HG03442 (cell line): ENCODE data around the gene POMT1.
"Not testable (repeated sequence)": the region's sequence is repeated elsewhere in the genome, so short reads cannot be mapped to it uniquely, and the experiment has no call there.

Experiments used
- ATAC-seq: cut with Tn5 transposase; IDR thresholded peaks from one replicate; pipeline ENCODE4 v1.9.1; 2021; ENCODE audit warnings: mild to moderate bottlenecking, moderate library complexity; ENCODE audit not compliant: unreplicated experiment

The POMT1 gene

DNA sequence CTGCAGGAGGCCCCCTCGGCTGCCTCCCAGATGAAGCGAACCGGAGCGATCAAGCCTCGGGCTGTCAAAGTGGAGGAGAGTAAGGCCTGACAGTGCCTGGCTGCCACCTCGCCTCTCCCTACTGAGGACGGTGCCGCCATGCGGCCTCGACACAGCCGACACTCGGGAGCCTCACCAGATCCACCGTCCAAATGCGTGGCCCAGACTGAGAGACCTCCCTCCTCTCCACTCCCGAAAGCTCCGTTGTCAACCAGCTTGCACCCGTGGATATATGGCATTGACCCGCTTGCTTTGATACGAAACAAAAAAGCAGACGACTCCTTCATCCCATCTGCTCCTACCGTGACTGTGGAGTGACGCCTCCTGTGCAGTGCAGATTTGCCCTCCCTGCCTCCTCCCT lies 6.9 kb upstream of the POMT1 start:
- ATAC-seq, result no peak

DNA sequence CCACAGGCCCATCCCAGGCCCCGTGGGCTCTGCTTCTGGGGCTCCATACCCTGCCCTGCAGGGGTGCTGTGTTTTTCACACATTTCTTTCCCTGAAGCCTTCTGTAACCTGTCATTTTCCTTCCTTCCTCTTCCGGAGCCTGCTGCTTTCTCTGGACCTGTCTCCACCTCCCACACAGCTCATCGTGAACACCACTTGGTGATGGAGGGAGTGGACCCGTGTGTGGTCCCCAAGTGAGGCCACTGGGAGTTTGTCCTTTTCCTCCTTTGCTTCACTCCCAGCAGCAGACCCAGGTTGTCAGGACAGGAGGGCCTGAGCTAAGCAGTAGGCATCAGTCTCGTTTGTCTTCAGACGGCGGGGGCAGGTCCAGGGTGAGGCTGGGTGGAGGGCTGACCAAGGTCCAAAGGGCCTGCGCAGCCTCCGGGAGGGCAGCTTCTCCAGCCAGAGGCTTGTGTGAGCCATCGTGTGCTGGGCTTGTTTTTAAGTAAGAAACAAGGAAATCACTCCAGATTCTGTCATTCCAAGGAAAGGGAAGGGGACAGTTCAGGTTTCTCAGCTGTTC lies 5.8 kb upstream of the POMT1 start:
- ATAC-seq, result no peak

DNA sequence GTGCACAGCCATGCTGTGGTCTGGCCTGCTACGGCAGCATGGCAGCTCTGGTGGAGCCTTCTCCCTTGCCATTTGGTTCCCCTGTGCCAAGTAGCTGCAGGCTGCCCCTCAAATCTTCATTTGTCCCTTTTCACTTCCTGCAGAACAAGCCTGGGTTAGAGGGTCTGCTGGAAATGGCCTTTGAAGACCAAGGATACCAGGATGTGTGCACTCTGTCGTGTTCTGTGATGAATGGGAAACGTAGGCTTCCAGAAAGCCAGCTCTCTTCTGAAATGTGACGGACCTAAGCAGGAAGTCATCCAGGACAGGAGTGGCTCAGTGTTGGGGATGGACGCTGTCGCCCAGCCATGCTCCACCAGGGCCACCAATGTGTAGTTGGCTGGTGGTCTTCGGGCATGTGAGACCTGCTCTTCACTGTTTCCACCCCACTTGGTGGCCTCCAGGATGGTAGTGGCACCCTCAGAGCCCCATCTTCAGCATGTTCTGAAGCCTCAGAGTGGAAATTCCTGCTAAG lies 3.4 kb upstream of the POMT1 start:
- no peak for ATAC-seq

DNA sequence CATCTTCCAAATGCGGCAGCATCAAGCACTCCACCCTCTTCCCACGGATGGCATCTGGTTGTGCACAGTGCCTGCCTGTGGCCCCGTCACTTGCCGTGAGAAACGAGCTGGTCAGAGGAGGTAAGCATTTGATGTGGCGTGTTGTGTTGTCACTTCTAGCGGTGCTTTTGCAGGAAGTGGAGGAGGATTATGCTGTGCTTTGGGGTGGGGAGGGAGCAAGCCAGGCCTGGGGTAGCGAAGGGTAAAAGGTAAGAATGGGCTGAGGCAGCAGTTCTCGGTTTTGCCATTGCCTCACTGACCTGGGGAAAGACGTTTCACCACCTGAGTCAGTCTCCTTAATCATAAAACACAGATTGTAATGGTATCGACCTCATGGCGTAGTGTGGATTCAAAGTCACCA lies 2.3 kb upstream of the POMT1 start:
- no peak for ATAC-seq

- ATAC-seq, result no peak
Measured at GRCh38 chr9:131500939-131501541, 1.7 kb upstream of the POMT1 start.

- ATAC-seq, result no peak
Measured at GRCh38 chr9:131503626-131504465, 1.1 kb downstream of the POMT1 start.

GRCh38 chr9:131505012-131505411 lies 2.3 kb downstream of the POMT1 start:
- no peak for ATAC-seq

- ATAC-seq, result no peak
Measured at GRCh38 chr9:131511416-131511815, 8.7 kb downstream of the POMT1 start.

GRCh38 chr9:131511880-131512279 lies 9.2 kb downstream of the POMT1 start:
- no peak for ATAC-seq

DNA sequence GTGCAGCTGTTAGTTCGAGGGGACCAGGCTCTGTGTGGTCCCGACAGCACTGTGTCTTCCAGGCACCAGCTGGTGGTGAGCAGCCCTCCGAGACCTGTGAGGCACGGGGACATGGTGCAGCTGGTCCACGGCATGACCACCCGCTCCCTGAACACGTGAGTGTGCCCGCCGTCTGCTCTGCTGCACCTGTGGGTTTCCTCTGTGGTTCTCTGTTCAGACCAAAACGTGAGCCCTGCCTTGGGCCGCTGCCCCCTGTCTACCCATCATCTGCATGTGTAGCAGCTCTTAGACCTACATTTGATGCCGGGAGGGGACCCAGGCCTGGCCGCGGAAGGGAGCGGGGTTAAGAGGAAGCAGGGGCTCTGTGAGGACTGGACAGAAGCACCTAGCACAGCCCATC lies 10.5 kb downstream of the POMT1 start:
- no peak for ATAC-seq

DNA sequence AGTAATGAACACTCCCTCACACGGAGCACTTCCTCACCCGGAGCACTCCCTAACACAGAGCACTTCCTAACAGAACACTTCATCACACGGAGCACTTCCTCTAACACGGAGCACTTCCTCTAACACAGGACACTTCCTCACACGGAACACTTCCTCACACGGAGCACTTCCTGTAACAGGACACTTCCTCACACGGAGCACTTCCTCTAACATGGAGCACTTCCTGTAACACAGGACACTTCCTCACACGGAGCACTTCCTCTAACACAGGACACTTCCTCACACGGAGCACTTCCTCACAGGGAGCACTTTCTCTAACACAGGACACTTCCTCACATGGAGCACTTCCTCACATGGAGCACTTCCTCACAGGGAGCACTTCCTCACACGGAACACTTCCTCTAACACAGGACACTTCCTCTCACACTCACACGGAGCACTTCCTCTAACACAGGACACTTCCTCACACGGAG lies 12.9 kb downstream of the POMT1 start:
- ATAC-seq, result not testable (repeated sequence)

- ATAC-seq, result no peak
Measured at GRCh38 chr9:131516100-131516499, 13.4 kb downstream of the POMT1 start.

- ATAC-seq, result no peak
Measured at GRCh38 chr9:131516930-131517329, 14.2 kb downstream of the POMT1 start.

- no peak for ATAC-seq
Measured at GRCh38 chr9:131517761-131518190, 15.1 kb downstream of the POMT1 start.

DNA sequence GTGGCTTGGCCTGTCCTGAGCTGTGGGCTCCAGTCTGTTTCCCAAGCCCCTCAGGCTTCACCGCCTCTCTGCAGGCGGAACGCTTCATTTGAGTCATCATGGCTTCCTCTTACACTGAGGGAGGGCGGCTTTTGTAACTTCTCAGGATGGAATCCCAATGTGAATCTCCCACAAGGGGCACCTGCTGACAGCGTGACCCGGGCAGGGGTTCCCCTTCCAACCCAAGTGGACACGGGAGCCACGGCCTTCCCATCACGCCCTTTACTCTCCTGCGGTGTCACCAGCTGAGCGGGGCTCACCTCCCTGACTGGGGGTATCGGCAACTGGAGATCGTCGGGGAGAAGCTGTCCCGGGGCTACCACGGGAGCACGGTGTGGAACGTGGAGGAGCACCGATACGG lies 15.8 kb downstream of the POMT1 start:
- ATAC-seq, result no peak

GRCh38 chr9:131520503-131520902 lies 17.8 kb downstream of the POMT1 start:
- ATAC-seq, result no peak

DNA sequence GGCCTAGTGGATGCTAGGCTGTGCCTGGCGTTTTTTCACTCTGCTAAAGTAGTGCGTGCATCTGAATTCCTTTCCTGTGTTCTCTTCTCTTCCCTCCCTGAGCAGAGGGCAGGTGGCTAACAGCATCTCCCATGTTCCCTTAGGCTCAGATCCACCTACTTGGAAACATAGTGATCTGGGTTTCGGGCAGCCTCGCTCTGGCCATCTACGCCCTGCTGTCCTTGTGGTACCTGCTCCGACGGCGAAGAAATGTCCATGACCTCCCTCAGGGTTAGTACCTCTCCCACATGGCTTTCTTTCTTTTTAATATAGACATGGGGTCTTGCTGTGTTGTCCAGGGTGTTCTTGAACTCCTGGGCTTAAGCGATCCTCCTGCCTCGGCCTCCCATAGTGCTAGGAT lies 18.5 kb downstream of the POMT1 start:
- no peak for ATAC-seq

GRCh38 chr9:131521822-131522221 lies 19.1 kb downstream of the POMT1 start:
- no peak for ATAC-seq

DNA sequence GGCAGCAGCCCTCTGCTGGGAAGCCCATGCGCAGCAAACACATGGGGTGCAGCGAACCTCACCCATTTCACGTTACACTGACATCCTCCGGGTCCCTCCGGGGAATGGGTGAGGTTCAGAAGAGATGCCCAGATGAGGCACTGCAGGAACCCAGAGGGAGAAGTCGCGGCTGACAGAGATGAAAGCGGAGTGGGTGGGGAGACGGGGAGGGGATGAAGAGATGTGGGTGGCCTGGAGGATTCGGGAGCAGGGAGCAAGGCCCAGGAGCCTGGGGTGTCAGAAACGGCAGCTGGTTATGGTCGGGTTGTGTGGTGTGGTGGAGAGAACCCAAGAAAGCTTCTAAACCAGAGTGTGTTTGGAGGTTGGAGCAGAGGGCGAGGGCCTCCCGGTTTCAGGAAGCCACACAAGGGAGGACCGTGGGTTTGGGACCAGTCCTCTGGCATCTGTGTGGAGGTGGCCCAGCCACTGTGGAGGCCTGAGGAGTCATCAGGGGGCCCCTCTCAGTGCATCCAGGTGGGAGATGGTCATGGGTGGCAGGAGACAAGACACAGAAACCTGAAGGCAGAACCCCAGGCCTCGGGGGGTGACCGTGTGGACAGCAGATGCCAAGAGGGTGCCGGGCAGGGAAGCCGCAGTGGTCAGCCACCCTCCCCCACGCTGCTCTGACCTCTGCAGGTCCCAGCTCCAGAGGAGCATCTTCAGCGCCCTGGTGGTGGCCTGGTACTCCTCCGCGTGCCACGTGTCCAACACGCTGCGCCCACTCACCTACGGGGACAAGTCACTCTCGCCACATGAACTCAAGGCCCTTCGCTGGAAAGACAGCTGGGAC lies 19.8 kb downstream of the POMT1 start:
- no peak for ATAC-seq

DNA sequence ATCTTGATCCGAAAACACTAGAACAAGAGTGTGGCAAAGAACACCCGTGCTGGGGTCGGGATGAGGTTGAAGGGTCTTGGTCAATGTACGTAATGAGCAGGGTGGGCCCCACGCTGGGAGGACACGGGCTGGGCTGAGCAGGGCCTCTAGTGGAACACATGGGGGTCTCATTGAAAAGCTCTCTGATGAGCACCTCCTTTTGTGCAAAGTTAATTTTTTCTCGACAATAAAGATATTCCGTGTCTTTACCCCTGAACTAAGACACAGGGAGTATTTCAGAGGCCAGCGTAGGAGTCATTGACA lies 20.3 kb downstream of the POMT1 start:
- no peak for ATAC-seq
